HAP-1 (cell line): Measurements from ENCODE around the gene COX19.

Experiments used
- DNase-seq, 2 experiments: peaks; one replicate each; pipeline ENCODE4 v3.0.0-alpha.2; 2016 to 2020; ENCODE audit warnings: low spot score in 2 of 2
- H3K27me3 ChIP-seq: fragments of 250-450 bp; sonication (Bioruptor Pico); 2 replicates; pipeline ENCODE4 v1.5.1; 2020; ENCODE audit warnings: low read depth, mild to moderate bottlenecking, moderate library complexity
- H3K36me3 ChIP-seq: fragments of 250-450 bp; sonication (Bioruptor Pico); replicated peaks from 2 replicates; pipeline ENCODE4 v1.5.1; 2020; ENCODE audit warnings: mild to moderate bottlenecking
- H3K4me1 ChIP-seq: fragments of 250-450 bp; sonication (Bioruptor Pico); 2 replicates; pipeline ENCODE4 v1.5.1; 2020; ENCODE audit warnings: mild to moderate bottlenecking
- H3K4me3 ChIP-seq: fragments of 250-450 bp; sonication (Bioruptor Pico); 2 replicates; pipeline ENCODE4 v1.5.1; 2020; ENCODE audit warnings: mild to moderate bottlenecking, moderate library complexity
- H3K9me3 ChIP-seq: fragments of 250-450 bp; sonication (Bioruptor Pico); 2 replicates; pipeline ENCODE4 v1.5.1; 2020; ENCODE audit warnings: mild to moderate bottlenecking, moderate library complexity
- in situ Hi-C: fragments of 300-500 bp; cut with MboI; formaldehyde crosslinking; loops from 3 replicates; pipeline ENCODE4 v1.14.3; 2020; ENCODE audit warnings: low sequenced_read_pairs, inconsistent platforms, mixed read lengths

Gene COX19, protein sequence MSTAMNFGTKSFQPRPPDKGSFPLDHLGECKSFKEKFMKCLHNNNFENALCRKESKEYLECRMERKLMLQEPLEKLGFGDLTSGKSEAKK

DNA sequence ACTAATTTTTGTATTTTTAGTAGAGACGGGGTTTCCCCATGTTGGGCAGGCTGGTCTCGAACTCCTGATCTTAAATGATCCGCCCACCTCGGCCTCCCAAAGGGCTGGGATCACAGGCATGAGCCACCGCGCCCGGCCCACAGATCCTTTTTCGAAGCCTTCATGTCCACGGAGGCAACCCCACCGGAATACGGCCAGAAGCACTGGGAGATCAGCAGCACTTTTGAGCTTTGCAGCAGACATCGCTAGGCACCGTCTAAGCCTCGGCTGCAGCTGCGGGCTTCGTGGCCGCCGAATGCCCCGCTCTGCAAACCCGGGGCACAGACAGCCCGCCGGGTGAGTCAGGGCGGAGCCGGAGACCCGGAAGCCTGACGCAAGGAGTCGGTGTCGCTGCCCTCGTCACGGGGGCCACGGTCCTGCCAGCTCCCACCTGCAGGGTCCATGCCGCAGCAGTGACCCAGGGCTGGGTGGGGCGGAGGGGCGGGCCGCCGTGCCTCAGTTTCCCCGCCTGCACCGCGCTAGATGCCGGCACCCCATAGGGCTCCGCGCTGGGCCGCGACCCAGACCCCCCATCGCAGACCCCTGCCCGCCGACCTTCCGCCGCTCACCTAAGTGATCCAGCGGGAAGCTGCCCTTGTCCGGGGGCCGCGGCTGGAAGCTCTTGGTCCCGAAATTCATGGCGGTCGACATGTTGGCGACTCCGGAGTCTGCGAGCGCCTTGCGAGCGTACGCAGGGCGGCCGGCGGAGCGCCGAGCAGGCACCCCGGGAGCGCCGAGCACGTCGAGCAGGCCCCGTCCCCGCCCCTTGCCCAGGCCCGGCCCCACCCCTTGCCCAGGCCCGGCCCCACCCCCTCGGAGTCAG is at the start of gene COX19:
Gene COX19 (minus strand): TSS at position 730 of the 862 bp plus-strand sequence. CDS start 40 bp downstream, at position 690.
- in situ Hi-C loops = no loop called here

DNA sequence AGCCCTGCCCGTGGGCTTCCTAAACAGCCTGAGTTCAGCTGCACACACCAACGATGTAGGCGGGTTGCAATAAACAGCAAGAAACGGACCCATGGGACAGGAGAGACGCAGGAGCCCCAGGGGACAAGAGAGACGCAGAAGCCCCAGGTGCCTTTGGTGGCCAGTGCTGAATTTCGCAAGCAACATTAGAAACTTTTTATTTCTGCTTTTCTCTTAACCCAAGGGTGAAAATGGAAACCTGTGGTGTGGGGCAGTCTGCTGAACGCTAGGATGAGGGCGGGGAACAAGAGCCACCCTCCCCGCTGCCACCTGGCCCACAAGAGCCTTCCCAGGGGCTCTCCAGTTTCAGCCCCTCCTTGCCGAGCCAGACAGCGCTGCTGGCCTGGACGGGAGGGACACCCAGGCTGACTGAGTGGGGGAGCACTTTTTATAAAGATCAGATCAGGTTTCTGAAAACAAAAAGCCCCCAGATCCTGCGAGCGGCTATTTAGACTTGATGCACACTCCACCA is 49.0 kb upstream of the COX19 start:
- no peaks in the 10 kb centered on the region for H3K27me3 ChIP-seq
- H3K4me1 ChIP-seq = peaks cover 15% of the 10 kb centered on the region
- in situ Hi-C loops = no loop called here
- no peak overlapping the region for H3K4me3 ChIP-seq
- H3K9me3 ChIP-seq = peaks cover 3% of the 10 kb centered on the region; the same call in 1 of the 2 replicates
- DNase-seq = no peak
- peaks cover 41% of the 10 kb centered on the region for H3K36me3 ChIP-seq

More for the DNA sequence above, at the start of gene COX19:
- DNase-seq = peak; percentile 74 to 94
- Histone ChIP-seq H3K9me3 (no peaks in the 10 kb centered on the region), H3K4me3 (peak within 1 kb of the TSS; percentile 100), H3K4me1 (peaks cover 38% of the 10 kb centered on the region), H3K36me3 (peaks cover 24% of the 10 kb centered on the region), H3K27me3 (no peaks in the 10 kb centered on the region)

DNA sequence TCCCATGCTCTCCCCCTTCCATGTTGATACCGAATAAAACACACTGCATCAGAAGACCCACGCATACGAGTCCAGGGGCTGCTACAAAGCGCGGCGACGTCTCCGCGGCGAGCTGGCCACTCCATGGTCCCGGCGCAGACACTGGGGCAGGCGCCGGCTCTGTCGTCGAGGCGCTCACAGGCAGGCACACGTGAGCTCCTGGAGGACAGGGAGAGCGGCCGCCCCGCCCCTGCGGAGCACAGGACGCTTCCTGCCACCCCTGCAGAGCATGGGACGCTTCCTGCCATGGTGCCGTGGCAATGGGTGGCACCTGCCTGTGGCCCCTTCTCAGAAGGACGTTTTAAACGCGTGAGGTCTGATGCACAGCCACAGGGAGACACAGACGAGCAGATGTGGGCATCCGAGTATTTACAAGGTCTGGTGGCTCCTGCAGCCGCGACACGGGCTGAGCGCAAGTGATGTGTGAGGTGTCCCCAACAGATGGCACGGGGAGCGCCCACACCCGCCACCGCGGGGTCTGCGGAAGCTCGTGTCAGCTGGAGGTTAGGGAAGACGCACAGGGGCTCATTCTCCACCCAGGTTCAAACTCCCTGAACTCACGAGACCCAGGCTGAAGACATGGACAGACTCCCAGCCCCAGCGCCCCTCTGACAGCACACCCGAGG is 47.6 kb upstream of the COX19 start:
- Histone ChIP-seq H3K27me3 (no peaks in the 10 kb centered on the region), H3K36me3 (peaks cover 44% of the 10 kb centered on the region), H3K9me3 (peaks cover 3% of the 10 kb centered on the region; the same call in 1 of the 2 replicates), H3K4me1 (peaks cover 8% of the 10 kb centered on the region), H3K4me3 (no peak overlapping the region)
- DNase-seq = no peak
- in situ Hi-C loops = no loop called here

DNA sequence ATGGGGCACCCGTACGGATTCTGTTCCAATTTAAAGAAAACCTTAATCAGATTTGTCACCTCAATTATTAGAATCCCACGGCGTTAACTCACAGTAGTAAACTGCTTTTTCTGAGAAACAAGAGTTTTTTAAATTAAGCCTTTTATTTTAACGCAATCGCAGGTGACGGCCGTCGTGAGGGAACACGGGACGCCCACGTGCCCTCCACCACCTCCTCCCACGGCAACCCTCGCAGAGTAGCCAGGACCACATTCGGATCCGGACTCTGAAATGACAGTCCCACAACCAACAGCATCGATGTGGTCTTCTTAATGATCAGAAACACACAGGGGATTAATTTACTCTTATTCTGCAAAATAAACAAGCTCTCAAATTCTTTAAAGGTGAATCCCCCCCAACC is 47.0 kb upstream of the COX19 start:
- DNase-seq = no peak
- H3K36me3 ChIP-seq = peaks cover 44% of the 10 kb centered on the region

DNA sequence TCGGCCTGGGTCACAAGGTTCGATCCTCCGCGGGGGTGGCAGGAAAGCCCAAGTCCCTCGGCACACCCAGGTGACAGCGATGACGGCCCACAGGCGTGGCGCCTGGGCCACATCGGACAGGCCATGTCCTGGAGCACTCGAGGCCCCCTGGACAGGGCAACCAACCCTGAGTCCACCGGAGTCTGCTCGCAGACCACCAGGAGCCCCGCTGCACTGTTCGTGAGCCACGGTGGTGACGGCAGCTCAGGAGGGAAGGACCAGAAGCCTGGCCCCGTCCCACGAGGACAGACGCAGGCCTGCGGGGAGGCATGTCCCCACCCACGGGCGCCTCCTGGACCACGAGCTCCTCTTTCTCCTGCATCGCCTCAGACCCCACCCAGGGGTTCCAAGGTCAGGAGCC is 46.6 kb upstream of the COX19 start:
- peaks cover 7% of the 10 kb centered on the region for H3K4me1 ChIP-seq
- in situ Hi-C loops = no loop called here
- H3K4me3 ChIP-seq = no peak overlapping the region
- no peak for DNase-seq
- H3K27me3 ChIP-seq = no peaks in the 10 kb centered on the region
- H3K9me3 ChIP-seq = peaks cover 3% of the 10 kb centered on the region; the same call in 1 of the 2 replicates
- peaks cover 41% of the 10 kb centered on the region for H3K36me3 ChIP-seq

More for the DNA sequence above, 47.0 kb upstream of the COX19 start:
- H3K4me1 ChIP-seq = peaks cover 8% of the 10 kb centered on the region
- in situ Hi-C loops = no loop called here
- H3K4me3 ChIP-seq = no peak overlapping the region
- peaks cover 3% of the 10 kb centered on the region; the same call in 1 of the 2 replicates for H3K9me3 ChIP-seq
- no peaks in the 10 kb centered on the region for H3K27me3 ChIP-seq

DNA sequence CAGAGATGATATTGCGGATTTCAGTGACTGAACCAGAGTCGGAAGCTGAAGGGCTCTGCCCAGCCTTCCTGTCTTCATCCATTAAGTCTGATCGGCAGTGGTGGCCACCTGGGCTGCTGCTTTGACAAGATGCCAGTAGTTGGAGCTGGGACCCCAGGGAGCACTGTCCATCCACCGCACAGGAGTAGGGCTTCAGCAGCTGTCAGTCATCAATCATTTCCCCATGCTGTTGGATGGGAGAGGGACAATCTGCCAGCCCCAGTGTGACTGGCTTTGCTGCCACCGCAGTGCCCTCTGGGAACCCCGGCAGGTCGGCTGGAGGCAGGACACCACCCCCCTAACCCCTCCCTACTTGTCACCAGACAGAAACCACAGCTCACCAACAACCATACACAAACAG is 46.0 kb upstream of the COX19 start:
- in situ Hi-C loops = no loop called here
- DNase-seq = no peak
- Histone ChIP-seq H3K4me1 (peaks cover 2% of the 10 kb centered on the region), H3K36me3 (peaks cover 36% of the 10 kb centered on the region), H3K27me3 (no peaks in the 10 kb centered on the region), H3K4me3 (no peak overlapping the region), H3K9me3 (peaks cover 3% of the 10 kb centered on the region; the same call in 1 of the 2 replicates)

DNA sequence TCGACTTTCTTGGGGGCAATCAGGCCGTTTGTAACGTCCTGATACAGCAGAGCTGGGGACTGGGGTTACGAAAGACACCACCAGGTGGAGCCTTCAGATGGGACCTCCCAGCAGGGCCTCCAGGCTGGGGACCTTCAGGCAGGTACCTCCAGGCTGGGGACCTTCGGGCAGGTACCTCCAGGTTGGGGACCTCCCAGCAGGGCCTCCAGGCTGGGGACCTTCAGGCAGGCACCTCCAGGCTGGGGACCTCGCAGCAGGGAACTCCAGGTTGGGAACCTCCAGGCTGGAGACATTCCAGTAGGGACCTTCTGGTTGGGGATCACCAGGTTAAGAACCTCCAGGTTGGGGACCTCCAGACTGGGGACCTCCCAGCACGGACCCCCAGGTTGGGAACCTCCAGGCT is 45.5 kb upstream of the COX19 start:
- Histone ChIP-seq H3K4me3 (no peak overlapping the region), H3K4me1 (no peaks in the 10 kb centered on the region), H3K9me3 (peaks cover 3% of the 10 kb centered on the region; the same call in 1 of the 2 replicates), H3K27me3 (no peaks in the 10 kb centered on the region), H3K36me3 (peaks cover 31% of the 10 kb centered on the region)
- DNase-seq = no peak
- in situ Hi-C loops = no loop called here

DNA sequence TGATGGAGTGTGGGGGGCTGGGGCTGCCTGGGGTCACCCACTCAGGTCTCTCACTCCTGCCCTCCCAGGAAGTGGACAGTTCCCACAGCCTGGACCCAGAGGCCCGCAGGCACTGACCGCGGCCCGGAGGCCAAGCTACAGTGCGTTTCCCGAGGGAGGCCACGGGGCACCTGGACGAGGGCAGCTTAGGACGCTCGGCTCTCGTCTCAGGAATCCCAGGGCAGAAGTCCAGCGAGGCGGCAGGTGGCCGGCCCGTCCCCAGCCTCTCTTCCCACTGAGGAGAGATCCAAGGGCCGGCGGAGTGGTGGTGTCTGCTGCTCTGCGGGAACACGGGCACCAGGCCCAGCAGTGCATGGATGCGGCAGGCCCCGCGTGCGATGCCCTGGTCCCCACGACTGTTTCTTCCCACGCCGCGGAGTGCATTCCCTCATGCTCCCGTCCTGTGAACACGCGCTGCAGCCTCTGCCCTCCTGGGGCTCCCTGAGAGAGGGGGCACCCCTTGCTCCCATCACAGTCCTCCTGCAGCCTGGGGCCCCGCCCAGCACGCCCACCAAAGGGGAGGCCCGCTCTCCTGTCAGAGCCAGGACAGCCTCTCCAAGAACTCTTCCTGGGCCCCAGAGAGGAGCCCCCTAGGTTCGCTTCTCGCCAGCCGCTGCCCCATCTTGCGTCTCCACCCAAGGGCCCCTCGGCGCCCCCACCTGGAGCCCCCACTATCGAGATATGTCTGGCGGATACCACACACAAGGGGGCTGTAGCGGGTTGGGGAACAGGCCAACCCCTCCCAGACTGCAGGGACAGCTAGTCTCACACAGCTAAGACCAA is 44.7 kb upstream of the COX19 start:
- Histone ChIP-seq H3K4me3 (no peak overlapping the region), H3K27me3 (no peaks in the 10 kb centered on the region), H3K36me3 (peaks cover 22% of the 10 kb centered on the region), H3K4me1 (no peaks in the 10 kb centered on the region), H3K9me3 (peaks cover 3% of the 10 kb centered on the region; the same call in 1 of the 2 replicates)
- in situ Hi-C loops = no loop called here
- no peak for DNase-seq

DNA sequence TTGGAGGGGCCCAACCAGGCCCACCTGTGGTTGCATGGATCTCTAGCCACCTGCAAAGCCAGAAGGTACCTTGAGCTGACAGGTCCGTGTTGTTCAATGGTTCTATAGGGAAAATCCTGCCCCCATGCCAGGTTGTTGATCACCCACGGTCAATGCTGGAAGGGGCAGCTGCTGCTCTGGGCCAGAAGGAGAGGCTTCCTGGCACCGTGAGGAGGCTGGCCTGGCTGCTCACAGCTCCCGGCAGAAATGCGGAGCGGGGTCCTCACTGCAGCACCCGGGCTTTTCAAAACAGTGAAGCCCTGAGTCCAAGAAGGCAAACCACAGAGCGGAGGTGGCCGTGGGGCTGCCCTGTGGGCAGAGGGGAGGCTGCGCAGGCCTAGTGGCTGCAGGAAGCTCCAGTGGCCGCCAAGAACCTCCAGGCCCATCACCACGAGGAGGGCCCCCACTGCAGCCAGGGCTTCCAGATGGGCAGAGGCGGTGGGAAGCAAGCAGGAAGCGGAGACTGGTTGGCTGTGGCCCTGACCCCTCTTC is 44.0 kb upstream of the COX19 start:
- in situ Hi-C loops = no loop called here
- DNase-seq = no peak
- no peaks in the 10 kb centered on the region for H3K4me1 ChIP-seq
- H3K4me3 ChIP-seq = no peak overlapping the region
- peaks cover 16% of the 10 kb centered on the region; the same call in 1 of the 2 replicates for H3K36me3 ChIP-seq
- H3K27me3 ChIP-seq = no peaks in the 10 kb centered on the region
- H3K9me3 ChIP-seq = peaks cover 3% of the 10 kb centered on the region; the same call in 1 of the 2 replicates

DNA sequence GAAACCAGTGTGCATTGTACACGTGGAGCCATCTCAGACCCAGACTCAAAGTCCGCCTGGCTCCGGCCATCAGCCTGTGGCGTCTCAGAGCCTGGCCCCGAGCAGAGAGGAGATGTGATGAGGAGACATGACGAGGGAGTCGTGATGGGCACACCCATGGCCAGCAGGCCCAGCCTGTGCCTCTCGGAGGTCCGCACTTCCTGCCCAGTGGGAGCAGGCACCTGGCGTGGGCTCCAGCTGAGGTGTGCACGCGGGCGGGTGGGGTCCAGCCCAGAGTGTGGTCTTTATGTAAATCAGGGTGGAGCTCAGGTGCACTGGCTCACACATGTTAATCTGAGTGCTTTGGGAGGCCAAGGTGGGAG is 43.0 kb upstream of the COX19 start:
- Histone ChIP-seq H3K4me1 (no peaks in the 10 kb centered on the region), H3K4me3 (no peak overlapping the region), H3K36me3 (peaks cover 13% of the 10 kb centered on the region; the same call in 1 of the 2 replicates), H3K27me3 (no peaks in the 10 kb centered on the region), H3K9me3 (peaks cover 3% of the 10 kb centered on the region; the same call in 1 of the 2 replicates)
- no peak for DNase-seq
- in situ Hi-C loops = no loop called here

DNA sequence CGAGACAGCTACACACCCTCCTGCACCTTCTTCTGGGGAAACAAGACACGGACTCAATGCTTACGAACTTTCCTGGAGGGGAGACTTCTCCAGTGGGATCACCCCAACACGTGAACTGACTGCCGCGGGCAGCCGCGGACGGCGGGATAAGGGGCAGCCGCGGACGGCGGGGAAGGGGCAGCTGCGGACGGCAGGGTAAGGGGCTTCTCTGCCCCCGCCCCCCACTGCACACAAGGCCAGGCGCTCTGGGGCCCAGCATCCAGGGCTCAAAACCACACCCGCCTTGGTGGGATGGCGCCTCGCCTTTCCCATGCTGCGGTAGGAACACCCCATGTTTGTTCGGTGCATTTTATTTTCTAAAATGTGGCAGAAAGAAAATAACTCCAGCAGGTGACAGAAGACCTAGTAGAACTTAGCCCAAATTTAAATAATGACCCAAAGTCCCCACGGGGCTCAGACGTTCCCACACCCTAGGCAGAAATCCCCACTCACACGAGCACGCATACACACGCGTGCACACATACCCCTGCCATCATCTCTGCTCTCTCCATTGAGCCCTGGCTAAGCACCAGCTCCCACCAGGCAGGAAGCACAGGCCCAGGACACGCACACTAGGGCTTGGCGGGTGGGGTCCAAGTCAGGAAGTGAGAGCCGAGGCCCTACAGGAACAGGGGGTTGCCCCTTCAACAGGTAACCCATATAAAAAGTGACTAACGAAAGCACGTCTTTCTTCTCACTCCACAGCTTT is 42.4 kb upstream of the COX19 start:
- H3K4me3 ChIP-seq = no peak overlapping the region
- in situ Hi-C loops = no loop called here
- H3K36me3 ChIP-seq = peaks cover 10% of the 10 kb centered on the region; the same call in 1 of the 2 replicates
- H3K4me1 ChIP-seq = no peaks in the 10 kb centered on the region
- H3K9me3 ChIP-seq = peaks cover 3% of the 10 kb centered on the region; the same call in 1 of the 2 replicates
- DNase-seq = no peak
- no peaks in the 10 kb centered on the region for H3K27me3 ChIP-seq
